GM12865 (cell line): ENCODE results near the gene ATXN2.
"Not testable (repeated sequence)": the region's sequence is repeated elsewhere in the genome, so short reads cannot be mapped to it uniquely, and the experiment has no call there.

ENCODE experiments used
- DNase-seq: peaks from one replicate; pipeline ENCODE4 v3.0.0; 2010; ENCODE audit warnings: low read depth
- H3K4me3 ChIP-seq: 2 replicates; pipeline ENCODE4 v1.5.1; 2011; ENCODE audit warnings: mild to moderate bottlenecking, low read depth, low read length, control low read depth
- CTCF ChIP-seq: IDR thresholded peaks from 2 replicates; pipeline ENCODE4 v1.5.1; 2011; ENCODE audit warnings: low read length, control low read depth, low read depth, inconsistent platforms; ENCODE audit not compliant: insufficient read depth; ENCODE audit errors: missing control alignments

ATXN2 gene

GRCh38 chr12:111494676-111495075, 104.4 kb downstream of the ATXN2 start:
- no peak for TF ChIP-seq CTCF
- H3K4me3 ChIP-seq = no peak overlapping the region
- no peak for DNase-seq

GRCh38 chr12:111492979-111493378, 106.1 kb downstream of the ATXN2 start:
- not testable (repeated sequence) for DNase-seq, H3K4me3 ChIP-seq

GRCh38 chr12:111488798-111489197, 110.3 kb downstream of the ATXN2 start:
- no peak overlapping the region for H3K4me3 ChIP-seq
- no peak for TF ChIP-seq CTCF
- DNase-seq = no peak

- no peak for TF ChIP-seq CTCF
- DNase-seq = no peak
- H3K4me3 ChIP-seq = no peak overlapping the region
Observed at GRCh38 chr12:111488271-111488670, 110.8 kb downstream of the ATXN2 start.

- peak; percentile 11 for TF ChIP-seq CTCF
- DNase-seq = peak; percentile 8
- no peak overlapping the region for H3K4me3 ChIP-seq
Observed at GRCh38 chr12:111482462-111482861, 116.7 kb downstream of the ATXN2 start.

GRCh38 chr12:111471236-111471635, 127.9 kb downstream of the ATXN2 start:
- no peak for DNase-seq
- no peak overlapping the region for H3K4me3 ChIP-seq
- no peak for TF ChIP-seq CTCF

GRCh38 chr12:111469401-111469800, 129.7 kb downstream of the ATXN2 start:
- no peak for TF ChIP-seq CTCF
- no peak overlapping the region for H3K4me3 ChIP-seq
- no peak for DNase-seq
